ENCODE results near the gene UPK1A. TPM values are rescaled to one million over a fixed set of nuclear protein-coding genes. Genes with fewer than 3 reads are reported as not detected.

The UPK1A gene
- polyA plus RNA-seq, 1 donor, result 0.04 TPM

- WGBS (ENCODE audit: insufficient coverage, low lambda C conversion rate), result no CpG with 5 or more reads among the region's 12 CpGs
- Histone ChIP-seq H3K27me3 (ENCODE audit: control insufficient read depth, insufficient read depth, low read length) (no peaks in the 10 kb centered on the region), H3K9me3 (ENCODE audit: control insufficient read depth, low read depth, low read length) (no peaks in the 10 kb centered on the region), H3K4me3 (ENCODE audit: low read length) (no peak overlapping the region), H3K4me1 (ENCODE audit: control insufficient read depth, insufficient read depth, low read length) (peaks cover 3% of the 10 kb centered on the region), H3K27ac (ENCODE audit: low read length) (no peak overlapping the region), H3K36me3 (ENCODE audit: control insufficient read depth, insufficient read depth, low read length) (peaks cover 92% of the 10 kb centered on the region)
- no peak for DNase-seq
Observed at GRCh38 chr19:35724560-35724959, 58.2 kb downstream of the UPK1A start.

GRCh38 chr19:35725216-35725861 lies 59.0 kb downstream of the UPK1A start:
- H3K4me3 ChIP-seq (ENCODE audit: low read length), result no peak overlapping the region
- WGBS (ENCODE audit: insufficient coverage, low lambda C conversion rate), result no CpG with 5 or more reads among the region's 23 CpGs
- H3K36me3 ChIP-seq (ENCODE audit: control insufficient read depth, insufficient read depth, low read length), result peaks cover 92% of the 10 kb centered on the region

DNA sequence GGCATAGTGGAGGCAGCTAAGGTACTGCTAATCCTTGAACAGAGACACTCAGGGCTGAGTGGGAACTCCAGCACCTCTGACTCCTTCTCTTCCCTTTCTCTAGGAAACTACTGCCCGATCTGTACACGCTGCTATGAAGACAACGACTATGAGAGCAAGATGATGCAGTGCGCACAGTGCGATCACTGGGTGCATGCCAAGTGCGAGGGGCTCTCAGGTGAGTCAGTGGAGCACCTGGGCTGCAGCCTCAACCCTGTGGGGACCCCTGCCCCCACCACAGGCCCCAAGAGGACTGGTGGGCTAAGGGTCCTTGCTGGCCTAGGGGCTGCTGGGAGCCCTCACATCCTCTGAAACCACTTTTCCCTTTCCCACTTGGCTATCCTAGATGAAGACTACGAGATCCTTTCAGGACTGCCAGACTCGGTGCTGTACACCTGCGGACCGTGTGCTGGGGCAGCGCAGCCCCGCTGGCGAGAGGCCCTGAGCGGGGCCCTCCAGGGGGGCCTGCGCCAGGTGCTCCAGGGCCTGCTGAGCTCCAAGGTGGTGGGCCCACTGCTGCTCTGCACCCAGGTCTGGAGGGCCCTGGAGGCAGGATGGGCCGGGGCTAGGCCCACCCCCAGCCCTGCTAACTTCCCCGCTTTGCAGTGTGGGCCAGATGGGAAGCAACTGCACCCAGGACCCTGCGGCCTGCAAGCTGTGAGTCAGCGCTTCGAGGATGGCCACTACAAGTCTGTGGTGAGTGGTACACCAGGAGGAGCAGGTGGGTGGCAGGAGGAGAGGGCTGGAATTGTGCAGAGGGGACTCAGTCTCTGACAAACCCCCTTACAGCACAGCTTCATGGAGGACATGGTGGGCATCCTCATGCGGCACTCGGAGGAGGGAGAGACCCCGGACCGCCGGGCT lies 61.0 kb downstream of the UPK1A start:
- Histone ChIP-seq H3K27me3 (ENCODE audit: control insufficient read depth, insufficient read depth, low read length) (no peaks in the 10 kb centered on the region), H3K4me3 (ENCODE audit: low read length) (no peak overlapping the region), H3K9me3 (ENCODE audit: control insufficient read depth, low read depth, low read length) (no peaks in the 10 kb centered on the region), H3K4me1 (ENCODE audit: control insufficient read depth, insufficient read depth, low read length) (no peaks in the 10 kb centered on the region), H3K27ac (ENCODE audit: low read length) (no peak overlapping the region), H3K36me3 (ENCODE audit: control insufficient read depth, insufficient read depth, low read length) (peaks cover 99% of the 10 kb centered on the region)
- DNase-seq, result no peak
- WGBS (ENCODE audit: insufficient coverage, low lambda C conversion rate), result no CpG with 5 or more reads among the region's 25 CpGs

More at GRCh38 chr19:35725216-35725861, 59.0 kb downstream of the UPK1A start:
- Histone ChIP-seq H3K27ac (ENCODE audit: low read length) (no peak overlapping the region), H3K4me1 (ENCODE audit: control insufficient read depth, insufficient read depth, low read length) (no peaks in the 10 kb centered on the region), H3K27me3 (ENCODE audit: control insufficient read depth, insufficient read depth, low read length) (no peaks in the 10 kb centered on the region), H3K9me3 (ENCODE audit: control insufficient read depth, low read depth, low read length) (no peaks in the 10 kb centered on the region)
- DNase-seq, result no peak

Other genes with a start within 250 kb of the UPK1A start
- gene FFAR2, start 218.3 kb upstream of the UPK1A start, polyA plus RNA-seq, result 3.1 TPM
- 0.40 TPM for gene KRTDAP, start 176.1 kb upstream of the UPK1A start, polyA plus RNA-seq
- 36.0 TPM for gene DMKN, start 152.9 kb upstream of the UPK1A start, polyA plus RNA-seq
- not detected for gene SBSN, start 138.2 kb upstream of the UPK1A start, polyA plus RNA-seq
- gene GAPDHS, start 133.1 kb upstream of the UPK1A start, polyA plus RNA-seq, result not detected
- gene TMEM147, start 120.9 kb upstream of the UPK1A start, polyA plus RNA-seq, result 89.6 TPM
- not detected for gene ATP4A, start 102.9 kb upstream of the UPK1A start, polyA plus RNA-seq
- not detected for gene PMIS2, start 80.3 kb upstream of the UPK1A start, polyA plus RNA-seq
- 13.3 TPM for gene HAUS5, start 53.8 kb upstream of the UPK1A start, polyA plus RNA-seq
- gene RBM42, start 37.5 kb upstream of the UPK1A start, polyA plus RNA-seq, result 56.9 TPM
- 1.5 TPM for gene ETV2, start 24.8 kb upstream of the UPK1A start, polyA plus RNA-seq
- gene COX6B1, start 18.2 kb upstream of the UPK1A start, polyA plus RNA-seq, result 356 TPM
- 0.51 TPM for gene ZBTB32, start 38.0 kb downstream of the UPK1A start, polyA plus RNA-seq
- gene KMT2B, start 51.5 kb downstream of the UPK1A start, polyA plus RNA-seq, result 33.2 TPM
- 3.8 TPM for gene IGFLR1, start 75.9 kb downstream of the UPK1A start, polyA plus RNA-seq
- gene U2AF1L4, start 78.9 kb downstream of the UPK1A start, polyA plus RNA-seq, result 31.2 TPM
- gene PSENEN, start 79.1 kb downstream of the UPK1A start, polyA plus RNA-seq, result 63.3 TPM
- 11.3 TPM for gene LIN37, start 82.1 kb downstream of the UPK1A start, polyA plus RNA-seq
- gene HSPB6, start 90.5 kb downstream of the UPK1A start, polyA plus RNA-seq, result 50.2 TPM
- 16.3 TPM for gene PROSER3, start 91.7 kb downstream of the UPK1A start, polyA plus RNA-seq
- gene ARHGAP33, start 109.0 kb downstream of the UPK1A start, polyA plus RNA-seq, result 22.2 TPM
- 1.9 TPM for gene PRODH2, start 146.3 kb downstream of the UPK1A start, polyA plus RNA-seq
- gene NPHS1, start 186.0 kb downstream of the UPK1A start, polyA plus RNA-seq, result 3.2 TPM
- gene KIRREL2, start 190.4 kb downstream of the UPK1A start, polyA plus RNA-seq, result 1.8 TPM
- 32.7 TPM for gene APLP1, start 202.1 kb downstream of the UPK1A start, polyA plus RNA-seq
- gene NFKBID, start 234.0 kb downstream of the UPK1A start, polyA plus RNA-seq, result 7.7 TPM
- 11.1 TPM for gene HCST, start 236.0 kb downstream of the UPK1A start, polyA plus RNA-seq
- gene TYROBP, start 241.8 kb downstream of the UPK1A start, polyA plus RNA-seq, result 41.8 TPM

Data from large intestine (tissue), 3 donors.